ENCODE measurements around the gene HOXA5. TPM values are rescaled to one million over a fixed set of nuclear protein-coding genes. Genes with fewer than 3 reads are reported as not detected.

The HOXA5 gene
- total RNA-seq, 1 donor from 2014 or later, result 0.59 TPM

- Mint-ChIP-seq H3K4me3 (ENCODE audit: unreplicated experiment) (peak overlapping the region; percentile 18), H3K4me1 (ENCODE audit: unreplicated experiment) (peaks cover 42% of the 10 kb centered on the region), H3K27me3 (ENCODE audit: unreplicated experiment) (peaks cover 37% of the 10 kb centered on the region), H3K36me3 (ENCODE audit: low read depth, unreplicated experiment) (no peaks in the 10 kb centered on the region), H3K27ac (ENCODE audit: unreplicated experiment) (no peak overlapping the region), H3K9me3 (ENCODE audit: unreplicated experiment) (no peaks in the 10 kb centered on the region)
- DNase-seq (ENCODE audit: low spot score), result no peak
- no peak for TF ChIP-seq CTCF (IDR thresholded peaks at IDR 0.05; ENCODE audit: unreplicated experiment)
Measured at GRCh38 chr7:27172315-27172774, 28.9 kb upstream of the HOXA5 start.

- H3K4me3 Mint-ChIP-seq (ENCODE audit: unreplicated experiment), result no peak overlapping the region
- H3K27me3 Mint-ChIP-seq (ENCODE audit: unreplicated experiment), result peaks cover 37% of the 10 kb centered on the region
- TF ChIP-seq CTCF (IDR thresholded peaks at IDR 0.05; ENCODE audit: unreplicated experiment), result no peak
- peaks cover 48% of the 10 kb centered on the region for H3K4me1 Mint-ChIP-seq (ENCODE audit: unreplicated experiment)
- no peak for DNase-seq (ENCODE audit: low spot score)
- H3K9me3 Mint-ChIP-seq (ENCODE audit: unreplicated experiment), result no peaks in the 10 kb centered on the region
- no peak overlapping the region for H3K27ac Mint-ChIP-seq (ENCODE audit: unreplicated experiment)
- H3K36me3 Mint-ChIP-seq (ENCODE audit: low read depth, unreplicated experiment), result no peaks in the 10 kb centered on the region
Measured at GRCh38 chr7:27171637-27172314, 28.3 kb upstream of the HOXA5 start.

- no peak for TF ChIP-seq CTCF (IDR thresholded peaks at IDR 0.05; ENCODE audit: unreplicated experiment)
- Mint-ChIP-seq H3K36me3 (ENCODE audit: low read depth, unreplicated experiment) (no peaks in the 10 kb centered on the region), H3K9me3 (ENCODE audit: unreplicated experiment) (no peaks in the 10 kb centered on the region), H3K27ac (ENCODE audit: unreplicated experiment) (no peak overlapping the region), H3K4me1 (ENCODE audit: unreplicated experiment) (peaks cover 48% of the 10 kb centered on the region), H3K27me3 (ENCODE audit: unreplicated experiment) (peaks cover 32% of the 10 kb centered on the region), H3K4me3 (ENCODE audit: unreplicated experiment) (no peak overlapping the region)
- DNase-seq (ENCODE audit: low spot score), result no peak
Measured at GRCh38 chr7:27171325-27171636, 27.8 kb upstream of the HOXA5 start.

GRCh38 chr7:27170426-27171324 is 27.2 kb upstream of the HOXA5 start:
- DNase-seq (ENCODE audit: low spot score), result no peak
- Mint-ChIP-seq H3K4me1 (ENCODE audit: unreplicated experiment) (peaks cover 46% of the 10 kb centered on the region), H3K36me3 (ENCODE audit: low read depth, unreplicated experiment) (peaks cover 2% of the 10 kb centered on the region), H3K27ac (ENCODE audit: unreplicated experiment) (no peak overlapping the region), H3K4me3 (ENCODE audit: unreplicated experiment) (peak overlapping the region; percentile 51), H3K27me3 (ENCODE audit: unreplicated experiment) (peaks cover 32% of the 10 kb centered on the region), H3K9me3 (ENCODE audit: unreplicated experiment) (no peaks in the 10 kb centered on the region)
- no peak for TF ChIP-seq CTCF (IDR thresholded peaks at IDR 0.05; ENCODE audit: unreplicated experiment)

Measured in endothelial cell (in vitro differentiated cells).